GM21390 (cell line): ENCODE measurements around the gene WDR4.
"Not testable (repeated sequence)": the region's sequence is repeated elsewhere in the genome, so short reads cannot be mapped to it uniquely, and the experiment has no call there.

Source experiments
- ATAC-seq: cut with Tn5 transposase; IDR thresholded peaks from one replicate; pipeline ENCODE4 v1.9.1; 2021; ENCODE audit not compliant: unreplicated experiment

The WDR4 gene

GRCh38 chr21:42880352-42880751 is 1.0 kb upstream of the WDR4 start:
- no peak for ATAC-seq

GRCh38 chr21:42878678-42878992 is 704 bp downstream of the WDR4 start:
- ATAC-seq, result peak; percentile 9

GRCh38 chr21:42875811-42876210 is 3.5 kb downstream of the WDR4 start:
- not testable (repeated sequence) for ATAC-seq

DNA sequence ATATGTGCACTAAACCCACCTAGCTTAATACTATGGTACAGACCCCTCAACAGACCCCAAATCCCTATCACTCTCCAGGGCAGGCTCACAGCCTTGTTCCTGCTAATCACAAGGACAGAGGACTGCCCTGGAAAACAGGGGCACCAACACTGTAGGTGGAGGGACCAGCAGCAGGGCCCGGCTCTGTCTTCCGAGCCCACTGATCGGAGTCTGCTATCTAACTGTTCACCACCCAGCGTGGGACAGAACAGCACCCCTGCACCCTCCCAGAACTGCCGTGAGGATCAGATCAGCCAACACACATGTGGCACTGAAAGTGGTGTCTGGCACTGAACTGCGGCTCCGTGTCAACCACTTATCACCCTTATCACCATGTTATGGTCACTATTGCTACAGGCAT is 6.2 kb downstream of the WDR4 start:
- ATAC-seq, result no peak

- ATAC-seq, result no peak
Observed at GRCh38 chr21:42868196-42868595, 11.1 kb downstream of the WDR4 start.

- no peak for ATAC-seq
Observed at GRCh38 chr21:42865776-42866160, 13.6 kb downstream of the WDR4 start.

- no peak for ATAC-seq
Observed at GRCh38 chr21:42864815-42865775, 14.2 kb downstream of the WDR4 start.

DNA sequence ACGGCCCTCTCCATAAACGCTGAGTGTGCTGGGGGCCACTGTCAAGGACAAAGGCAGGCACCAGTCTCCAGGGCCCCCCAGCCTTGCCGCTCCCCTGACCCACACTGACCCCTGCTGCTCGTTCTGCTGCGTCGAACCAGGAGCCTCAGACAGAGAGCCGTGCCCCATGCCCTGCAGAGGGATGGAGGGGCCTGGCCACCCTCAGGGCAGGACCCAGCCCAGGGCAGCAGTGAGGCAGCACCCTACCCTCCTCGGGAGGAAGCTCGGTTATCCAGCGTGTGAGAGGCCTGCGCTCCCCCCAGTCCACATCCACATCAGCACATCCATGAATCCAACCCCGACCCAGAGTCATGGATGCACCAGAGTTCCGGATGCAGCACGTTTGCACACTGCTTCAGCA is 15.1 kb downstream of the WDR4 start:
- ATAC-seq, result no peak

GRCh38 chr21:42863504-42863870 is 15.9 kb downstream of the WDR4 start:
- no peak for ATAC-seq

DNA sequence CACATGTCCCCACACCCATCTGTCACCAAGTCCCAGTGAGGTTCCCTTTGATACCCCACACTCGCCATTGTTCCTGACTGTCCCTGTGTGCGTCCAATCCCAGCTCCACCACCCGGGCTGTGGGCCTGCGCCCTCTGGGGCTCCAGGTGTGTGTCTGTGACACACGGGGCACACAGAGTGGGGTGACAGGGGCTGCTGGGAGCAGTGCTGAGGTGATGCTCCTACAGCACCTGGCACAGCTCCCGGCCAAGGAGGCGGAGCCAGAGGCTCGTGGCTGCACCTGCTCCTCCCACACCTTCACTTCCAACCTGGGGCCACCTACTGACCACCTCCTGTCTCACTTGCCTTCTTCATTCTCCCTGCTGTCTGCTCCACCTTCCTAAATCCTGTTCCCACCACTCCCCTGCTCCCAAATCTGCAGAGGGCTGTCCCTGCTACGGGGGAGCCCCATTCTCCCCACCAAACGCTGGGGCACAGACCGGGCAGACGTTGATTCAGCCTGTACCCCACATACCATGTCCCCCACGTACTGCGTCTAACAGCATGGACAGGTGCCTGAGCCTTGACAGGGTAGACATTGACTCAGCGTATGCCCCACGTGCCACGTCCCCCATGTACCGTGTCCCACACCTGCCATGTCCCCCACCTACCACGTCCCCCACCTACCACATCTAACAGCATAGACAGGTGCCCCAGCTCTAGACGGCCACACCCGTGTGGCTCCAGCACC is 16.4 kb downstream of the WDR4 start:
- no peak for ATAC-seq

- no peak for ATAC-seq
Observed at GRCh38 chr21:42861848-42862400, 17.4 kb downstream of the WDR4 start.

DNA sequence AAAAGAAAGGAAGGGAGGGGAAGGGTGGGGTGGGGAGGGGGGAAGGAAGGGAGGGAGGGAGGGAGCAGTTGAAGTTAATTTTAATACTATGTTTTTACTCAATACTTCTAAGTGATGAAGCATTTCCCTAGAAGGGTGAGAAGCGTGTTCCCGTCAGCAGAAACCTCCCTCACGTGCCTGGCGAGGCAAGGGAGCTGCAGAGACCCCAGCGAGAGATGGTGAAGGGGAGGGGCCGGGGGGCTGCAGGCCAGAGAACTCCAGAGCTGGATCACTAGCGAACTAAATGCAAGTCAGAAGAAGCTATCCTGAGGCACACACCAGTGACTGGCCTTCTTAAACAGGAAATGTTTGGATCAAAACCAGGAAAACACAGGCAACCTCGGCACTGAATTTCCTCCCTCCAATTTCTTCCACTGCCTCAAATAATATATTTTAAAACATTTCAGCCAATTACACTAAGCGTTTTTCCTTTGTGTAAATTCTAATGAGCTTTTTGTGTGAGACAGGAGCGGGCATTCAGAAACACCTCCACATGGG is 18.0 kb downstream of the WDR4 start:
- ATAC-seq, result no peak

- ATAC-seq, result no peak
Observed at GRCh38 chr21:42860345-42860744, 19.0 kb downstream of the WDR4 start.

DNA sequence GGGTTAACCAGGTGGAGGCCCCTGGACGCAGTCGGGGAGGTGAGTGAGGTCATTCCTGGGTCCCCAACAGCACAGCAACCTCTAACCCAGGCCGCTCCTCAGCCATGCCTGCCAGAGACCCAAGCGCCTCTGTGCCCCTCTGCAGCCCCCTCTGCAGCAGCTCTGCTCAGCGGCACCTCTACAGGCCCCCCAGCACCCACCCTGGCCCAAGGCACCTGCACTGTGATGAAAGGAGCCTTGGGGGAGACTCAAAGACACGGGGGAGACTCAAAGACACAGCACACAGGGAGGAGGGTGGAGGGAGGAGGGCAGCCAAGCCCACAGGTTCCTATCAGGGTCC is 19.5 kb downstream of the WDR4 start:
- no peak for ATAC-seq

DNA sequence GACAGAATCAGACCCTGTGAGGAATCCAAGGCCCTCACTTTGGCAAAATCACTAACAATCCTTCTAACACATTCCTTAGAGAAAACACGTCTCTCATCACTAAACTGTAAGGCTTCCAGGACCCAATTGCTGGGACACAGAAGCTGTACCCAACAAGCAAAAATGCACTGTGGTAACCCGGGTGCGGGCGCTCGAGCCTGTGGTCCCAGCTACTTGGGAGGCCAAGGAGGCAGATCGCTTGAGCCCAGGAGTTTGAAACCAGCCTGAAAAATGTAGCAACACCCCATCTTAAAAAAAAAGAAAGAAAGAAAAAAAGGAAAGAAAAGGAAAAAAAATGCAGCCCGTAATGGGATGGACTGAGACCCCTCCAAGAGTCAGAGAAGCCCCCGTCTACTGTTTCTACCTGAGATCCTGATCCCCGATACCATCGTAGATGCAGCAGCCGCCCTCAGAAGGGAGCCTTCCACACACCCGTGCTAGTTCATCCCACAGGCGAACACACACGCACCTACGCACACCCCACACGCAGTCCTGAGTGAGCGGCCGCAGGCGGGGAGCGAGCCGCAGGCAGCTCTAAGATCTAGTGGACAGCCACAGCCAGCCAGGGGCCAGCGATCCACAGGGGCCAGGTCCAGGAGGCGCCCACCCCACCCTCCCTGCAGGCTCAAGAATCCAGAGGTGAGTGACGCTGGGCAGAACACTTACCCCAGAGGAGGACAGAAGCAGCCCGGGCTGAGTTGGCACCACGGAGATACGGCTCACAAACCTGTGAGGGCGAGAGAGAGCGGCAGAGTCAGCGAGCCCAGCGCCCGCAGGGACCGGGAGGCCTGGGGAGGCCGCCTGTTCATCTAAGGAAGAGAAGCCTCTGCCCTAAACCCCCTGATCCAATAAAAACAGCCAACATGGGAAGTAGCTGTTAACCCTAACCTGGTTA is 20.1 kb downstream of the WDR4 start:
- ATAC-seq, result no peak

GRCh38 chr21:42858185-42858847 is 21.0 kb downstream of the WDR4 start:
- no peak for ATAC-seq

GRCh38 chr21:42857216-42857615 is 22.1 kb downstream of the WDR4 start:
- no peak for ATAC-seq

- ATAC-seq, result no peak
Observed at GRCh38 chr21:42855937-42856335, 23.4 kb downstream of the WDR4 start.

DNA sequence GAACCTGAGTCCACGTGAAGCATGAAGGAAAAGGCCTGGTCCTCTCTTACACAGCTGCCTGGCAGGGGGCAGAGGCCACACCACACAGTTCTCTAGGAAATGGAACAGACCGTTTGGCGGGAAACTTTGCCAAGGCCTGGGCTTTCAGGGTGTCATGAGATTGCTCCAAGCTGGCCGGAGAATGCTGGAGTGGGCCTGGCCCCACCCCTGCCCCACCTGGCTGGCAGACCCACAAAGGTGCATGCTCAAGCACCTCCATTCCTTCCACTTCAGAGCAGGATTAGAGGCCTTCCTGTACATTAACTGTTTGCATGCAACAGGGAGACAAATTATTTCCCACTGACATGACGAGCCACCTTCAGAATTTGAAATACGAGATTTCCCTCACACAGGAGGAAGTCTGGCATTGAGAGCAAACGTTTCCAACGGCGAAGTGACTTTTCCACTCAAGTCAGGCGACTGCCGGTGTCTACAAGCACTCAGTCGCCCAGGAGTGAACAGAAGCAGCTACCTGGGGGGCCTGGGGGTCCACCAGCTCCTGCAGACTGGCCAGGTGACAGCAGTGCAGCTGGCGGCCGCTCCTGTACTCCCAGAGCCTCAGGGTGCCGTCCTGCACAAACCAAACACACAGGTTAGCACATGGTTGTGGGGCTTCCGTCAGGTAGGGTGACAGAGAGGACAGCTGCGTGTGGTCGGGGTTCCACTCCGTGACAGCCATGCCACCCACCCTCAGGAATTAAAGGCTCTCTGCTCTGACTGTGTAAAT is 24.0 kb downstream of the WDR4 start:
- no peak for ATAC-seq
